ENCODE data around the gene MAGI2.
"Not testable (repeated sequence)": the region's sequence is repeated elsewhere in the genome, so short reads cannot be mapped to it uniquely, and the experiment has no call there.

DNA sequence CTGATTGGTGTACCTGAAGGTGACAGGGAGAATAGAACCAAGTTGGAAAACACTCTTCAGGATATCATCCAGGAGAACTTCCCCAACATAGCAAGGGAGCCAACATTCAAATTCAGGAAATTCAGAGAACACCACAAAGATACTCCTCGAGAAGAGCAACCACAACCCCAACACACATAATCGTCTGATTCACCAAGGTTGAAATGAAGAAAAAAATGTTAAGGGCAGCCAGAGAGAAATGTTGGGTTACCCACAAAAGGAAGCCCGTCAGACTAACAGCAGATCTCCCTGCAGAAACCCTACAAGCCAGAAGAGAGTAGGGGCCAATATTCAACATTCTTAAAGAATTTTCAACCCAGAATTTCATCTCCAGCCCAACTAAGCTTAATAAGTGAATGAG, 1164.0 kb downstream of the MAGI2 start:
- TF ChIP-seq, protein P1, sequence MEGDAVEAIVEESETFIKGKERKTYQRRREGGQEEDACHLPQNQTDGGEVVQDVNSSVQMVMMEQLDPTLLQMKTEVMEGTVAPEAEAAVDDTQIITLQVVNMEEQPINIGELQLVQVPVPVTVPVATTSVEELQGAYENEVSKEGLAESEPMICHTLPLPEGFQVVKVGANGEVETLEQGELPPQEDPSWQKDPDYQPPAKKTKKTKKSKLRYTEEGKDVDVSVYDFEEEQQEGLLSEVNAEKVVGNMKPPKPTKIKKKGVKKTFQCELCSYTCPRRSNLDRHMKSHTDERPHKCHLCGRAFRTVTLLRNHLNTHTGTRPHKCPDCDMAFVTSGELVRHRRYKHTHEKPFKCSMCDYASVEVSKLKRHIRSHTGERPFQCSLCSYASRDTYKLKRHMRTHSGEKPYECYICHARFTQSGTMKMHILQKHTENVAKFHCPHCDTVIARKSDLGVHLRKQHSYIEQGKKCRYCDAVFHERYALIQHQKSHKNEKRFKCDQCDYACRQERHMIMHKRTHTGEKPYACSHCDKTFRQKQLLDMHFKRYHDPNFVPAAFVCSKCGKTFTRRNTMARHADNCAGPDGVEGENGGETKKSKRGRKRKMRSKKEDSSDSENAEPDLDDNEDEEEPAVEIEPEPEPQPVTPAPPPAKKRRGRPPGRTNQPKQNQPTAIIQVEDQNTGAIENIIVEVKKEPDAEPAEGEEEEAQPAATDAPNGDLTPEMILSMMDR (IDR thresholded peaks at IDR 0.05; ENCODE audit: low read depth, low read length, missing input control) = not testable (repeated sequence)
- TF ChIP-seq RAD21 (IDR thresholded peaks at IDR 0.05); SP1 (IDR thresholded peaks at IDR 0.05); TAF1 (conservative IDR thresholded peaks at IDR 0.05); YY1 (IDR thresholded peaks at IDR 0.05): not testable (repeated sequence)
- TF ChIP-seq, protein P2, sequence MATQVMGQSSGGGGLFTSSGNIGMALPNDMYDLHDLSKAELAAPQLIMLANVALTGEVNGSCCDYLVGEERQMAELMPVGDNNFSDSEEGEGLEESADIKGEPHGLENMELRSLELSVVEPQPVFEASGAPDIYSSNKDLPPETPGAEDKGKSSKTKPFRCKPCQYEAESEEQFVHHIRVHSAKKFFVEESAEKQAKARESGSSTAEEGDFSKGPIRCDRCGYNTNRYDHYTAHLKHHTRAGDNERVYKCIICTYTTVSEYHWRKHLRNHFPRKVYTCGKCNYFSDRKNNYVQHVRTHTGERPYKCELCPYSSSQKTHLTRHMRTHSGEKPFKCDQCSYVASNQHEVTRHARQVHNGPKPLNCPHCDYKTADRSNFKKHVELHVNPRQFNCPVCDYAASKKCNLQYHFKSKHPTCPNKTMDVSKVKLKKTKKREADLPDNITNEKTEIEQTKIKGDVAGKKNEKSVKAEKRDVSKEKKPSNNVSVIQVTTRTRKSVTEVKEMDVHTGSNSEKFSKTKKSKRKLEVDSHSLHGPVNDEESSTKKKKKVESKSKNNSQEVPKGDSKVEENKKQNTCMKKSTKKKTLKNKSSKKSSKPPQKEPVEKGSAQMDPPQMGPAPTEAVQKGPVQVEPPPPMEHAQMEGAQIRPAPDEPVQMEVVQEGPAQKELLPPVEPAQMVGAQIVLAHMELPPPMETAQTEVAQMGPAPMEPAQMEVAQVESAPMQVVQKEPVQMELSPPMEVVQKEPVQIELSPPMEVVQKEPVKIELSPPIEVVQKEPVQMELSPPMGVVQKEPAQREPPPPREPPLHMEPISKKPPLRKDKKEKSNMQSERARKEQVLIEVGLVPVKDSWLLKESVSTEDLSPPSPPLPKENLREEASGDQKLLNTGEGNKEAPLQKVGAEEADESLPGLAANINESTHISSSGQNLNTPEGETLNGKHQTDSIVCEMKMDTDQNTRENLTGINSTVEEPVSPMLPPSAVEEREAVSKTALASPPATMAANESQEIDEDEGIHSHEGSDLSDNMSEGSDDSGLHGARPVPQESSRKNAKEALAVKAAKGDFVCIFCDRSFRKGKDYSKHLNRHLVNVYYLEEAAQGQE (IDR thresholded peaks at IDR 0.05) = not testable (repeated sequence)
- TF ChIP-seq, protein P3, sequence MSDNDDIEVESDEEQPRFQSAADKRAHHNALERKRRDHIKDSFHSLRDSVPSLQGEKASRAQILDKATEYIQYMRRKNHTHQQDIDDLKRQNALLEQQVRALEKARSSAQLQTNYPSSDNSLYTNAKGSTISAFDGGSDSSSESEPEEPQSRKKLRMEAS (IDR thresholded peaks at IDR 0.05) = not testable (repeated sequence)

Data from liver (tissue), 3 donors.